SIG-M5 (cell line): ENCODE measurements around the gene FBN1.

Experiments used
- DNase-seq: peaks from one replicate; lab custom pipeline; 2025; lab: John Stamatoyannopoulos, UW

The FBN1 gene

GRCh38 chr15:48366584-48367312, 278.8 kb downstream of the FBN1 start:
- no peak for DNase-seq

GRCh38 chr15:48365575-48365974, 279.9 kb downstream of the FBN1 start:
- DNase-seq, result no peak

GRCh38 chr15:48363474-48363873, 282.0 kb downstream of the FBN1 start:
- DNase-seq, result no peak

GRCh38 chr15:48361685-48362084, 283.8 kb downstream of the FBN1 start:
- no peak for DNase-seq

GRCh38 chr15:48360841-48361240, 284.7 kb downstream of the FBN1 start:
- DNase-seq, result no peak
